Tibial artery (tissue), 4 donors: Measurements from ENCODE around the gene ABL1.

Experiments used
- DNase-seq, 2 donors: peaks; one replicate each; pipeline ENCODE4 v3.0.0-alpha.2; 2019
- H3K27ac ChIP-seq, 2 donors: fragments of 200-600 bp; sonication (generic) in 1 of 2; 1 replicate in 1 of 2; 2 replicates in 1 of 2; pipeline ENCODE4 v1.5.1; 2018 to 2019; ENCODE audit warnings: mild to moderate bottlenecking in 1 of 2
- H3K27me3 ChIP-seq, 2 donors: fragments of 200-600 bp; sonication (generic) in 1 of 2; one replicate each; pipeline versions ENCODE4 v1.5.1 to v1.6.0; 2016 to 2019
- H3K36me3 ChIP-seq, 3 donors: fragments of 200-600 bp; sonication (generic) in 2 of 3; one replicate each; pipeline ENCODE4 v1.5.1; 2016 to 2019; ENCODE audit warnings: mild to moderate bottlenecking in 2 of 3
- H3K4me1 ChIP-seq, 4 donors: fragments of 200-600 bp; sonication (generic) in 2 of 4; 1 replicate in 3 of 4; 2 replicates in 1 of 4; pipeline ENCODE4 v1.5.1; 2016 to 2019
- H3K4me3 ChIP-seq, 2 donors: fragments of 200-600 bp; sonication (generic) in 1 of 2; 1 replicate in 1 of 2; 2 replicates in 1 of 2; pipeline ENCODE4 v1.5.1; 2018 to 2019; ENCODE audit warnings: mild to moderate bottlenecking in 2 of 2
- H3K9me3 ChIP-seq, 3 donors: fragments of 200-600 bp; sonication (generic) in 1 of 3; one replicate each; pipeline ENCODE4 v1.5.1; 2016 to 2019
- CTCF ChIP-seq, 2 experiments: fragments of 200-600 bp in 1 of 2; fragments of 450-650 bp in 1 of 2; IDR thresholded peaks; one replicate each; pipeline ENCODE4 v1.5.1; 2017 to 2019; ENCODE audit warnings: antibody characterized with exemption in 2 of 2, mild to moderate bottlenecking in 1 of 2, moderate library complexity in 1 of 2
- intact Hi-C: fragments of 100-400 bp; cut with DNase I; formaldehyde crosslinking; loops from one replicate; pipeline ENCODE4 v1.15.0; 2023; ENCODE audit warnings: low total_unique reads

The ABL1 gene

GRCh38 chr9:130882696-130883225 lies 47.7 kb downstream of the ABL1 start:
- Histone ChIP-seq H3K9me3 (no peaks in the 10 kb centered on the region), H3K4me3 (no peak overlapping the region), H3K27ac (no peak overlapping the region), H3K27me3 (no peaks in the 10 kb centered on the region), H3K4me1 (peaks cover 0 to 27% (median 9%) of the 10 kb centered on the region in 4 donors), H3K36me3 (peaks cover 90 to 100% (median 98%) of the 10 kb centered on the region in 3 donors)
- TF ChIP-seq CTCF (IDR thresholded peaks at IDR 0.05) = no peak
- DNase-seq = no peak
- intact Hi-C loops = no loop called here

- H3K27me3 ChIP-seq = no peaks in the 10 kb centered on the region
- H3K4me3 ChIP-seq = no peak overlapping the region
- no peak for TF ChIP-seq CTCF (IDR thresholded peaks at IDR 0.05)
- H3K9me3 ChIP-seq = no peaks in the 10 kb centered on the region
- peaks cover 0 to 30% (median 9%) of the 10 kb centered on the region in 4 donors for H3K4me1 ChIP-seq
- no peak overlapping the region for H3K27ac ChIP-seq
- intact Hi-C loops = no loop called here
- peaks cover 91 to 100% (median 99%) of the 10 kb centered on the region in 3 donors for H3K36me3 ChIP-seq
- DNase-seq = no peak
These were observed 48.4 kb downstream of the ABL1 start for GRCh38 chr9:130883479-130883878.

GRCh38 chr9:130884111-130884531 lies 49.1 kb downstream of the ABL1 start:
- Histone ChIP-seq H3K27me3 (no peaks in the 10 kb centered on the region), H3K4me1 (peaks cover 0 to 30% (median 9%) of the 10 kb centered on the region in 4 donors), H3K27ac (no peak overlapping the region), H3K4me3 (no peak overlapping the region), H3K36me3 (peaks cover 90 to 100% (median 99%) of the 10 kb centered on the region in 3 donors), H3K9me3 (no peaks in the 10 kb centered on the region)
- TF ChIP-seq CTCF (IDR thresholded peaks at IDR 0.05) = no peak
- intact Hi-C loops = no loop called here
- no peak for DNase-seq

- H3K4me1 ChIP-seq = peaks cover 0 to 30% (median 9%) of the 10 kb centered on the region in 4 donors
These were observed 49.8 kb downstream of the ABL1 start for GRCh38 chr9:130884542-130885483.

More at GRCh38 chr9:130884542-130885483, 49.8 kb downstream of the ABL1 start:
- no peak overlapping the region for H3K4me3 ChIP-seq
- TF ChIP-seq CTCF (IDR thresholded peaks at IDR 0.05) = no peak
- DNase-seq = peak in 1 of 2 donors; percentile 71
- no peaks in the 10 kb centered on the region for H3K9me3 ChIP-seq
- H3K36me3 ChIP-seq = peaks cover 86 to 99% (median 98%) of the 10 kb centered on the region in 3 donors
- no peak overlapping the region for H3K27ac ChIP-seq
- H3K27me3 ChIP-seq = no peaks in the 10 kb centered on the region
- intact Hi-C loops = no loop called here
